DND-41 (cell line): ENCODE measurements around the gene ASPG.

Experiments used
- ATAC-seq: fragments of 200-7000 bp; cut with Tn5 transposase; 3 replicates; pipeline ENCODE4 v1.9.1; 2021; ENCODE audit warnings: low read depth; ENCODE audit not compliant: insufficient read depth
- DNase-seq: peaks from one replicate; pipeline ENCODE4 v3.0.0-alpha.2; 2020
- H2AFZ ChIP-seq: 2 replicates; pipeline ENCODE4 v1.6.0; 2012; ENCODE audit warnings: low read depth, low read length
- H3K27ac ChIP-seq: 2 replicates; pipeline ENCODE4 v1.5.1; 2012; ENCODE audit warnings: low read length, inconsistent platforms
- H3K27me3 ChIP-seq: fragments of 200-600 bp; sonication (generic); 2 replicates; pipeline ENCODE4 v1.6.0; 2012; ENCODE audit warnings: low read length, mild to moderate bottlenecking, inconsistent platforms; ENCODE audit not compliant: insufficient read depth, poor library complexity
- H3K36me3 ChIP-seq: 2 replicates; pipeline ENCODE4 v1.5.1; 2012; ENCODE audit warnings: low read length, inconsistent platforms; ENCODE audit not compliant: insufficient read depth
- H3K4me1 ChIP-seq: 2 replicates; pipeline ENCODE4 v1.5.1; 2012; ENCODE audit warnings: mild to moderate bottlenecking, low read length; ENCODE audit not compliant: insufficient read depth
- H3K4me2 ChIP-seq: 2 replicates; pipeline ENCODE4 v1.6.0; 2012; ENCODE audit warnings: mild to moderate bottlenecking, moderate library complexity, low read length, inconsistent platforms; ENCODE audit not compliant: insufficient read depth
- H3K4me3 ChIP-seq, 2 experiments: fragments of 200-600 bp in 1 of 2; shearing (Covaris generic) in 1 of 2; 2 replicates each; pipeline ENCODE4 v1.5.1; 2012 to 2016; ENCODE audit warnings: inconsistent platforms in 2 of 2, low read length in 2 of 2, mild to moderate bottlenecking in 2 of 2, low read depth in 1 of 2, moderate library complexity in 1 of 2
- H3K79me2 ChIP-seq: 2 replicates; pipeline ENCODE4 v1.6.0; 2012; ENCODE audit warnings: low read length, inconsistent platforms; ENCODE audit not compliant: insufficient read depth
- H3K9ac ChIP-seq: 2 replicates; pipeline ENCODE4 v1.6.0; 2012; ENCODE audit warnings: low read depth, mild to moderate bottlenecking, inconsistent platforms, low read length, moderate library complexity
- H3K9me3 ChIP-seq: 2 replicates; pipeline ENCODE4 v1.5.1; 2012; ENCODE audit warnings: low read length, moderate library complexity, mild to moderate bottlenecking, inconsistent platforms; ENCODE audit not compliant: insufficient read depth, severe bottlenecking
- H4K20me1 ChIP-seq: 2 replicates; pipeline ENCODE4 v1.6.0; 2012; ENCODE audit warnings: low read length; ENCODE audit not compliant: insufficient read depth
- EZH2 ChIP-seq: IDR thresholded peaks from 3 replicates; pipeline ENCODE4 v1.6.1; 2012; ENCODE audit warnings: borderline replicate concordance, low read depth, mild to moderate bottlenecking, moderate library complexity, low read length, inconsistent platforms; ENCODE audit not compliant: severe bottlenecking
- TF ChIP-seq, protein P1 (sequence below): IDR thresholded peaks from 2 replicates; pipeline ENCODE4 v1.5.1; 2012; ENCODE audit warnings: borderline replicate concordance, low read length, moderate library complexity, mild to moderate bottlenecking; ENCODE audit not compliant: poor library complexity, severe bottlenecking; ENCODE audit errors: extremely low read depth

The ASPG gene

DNA sequence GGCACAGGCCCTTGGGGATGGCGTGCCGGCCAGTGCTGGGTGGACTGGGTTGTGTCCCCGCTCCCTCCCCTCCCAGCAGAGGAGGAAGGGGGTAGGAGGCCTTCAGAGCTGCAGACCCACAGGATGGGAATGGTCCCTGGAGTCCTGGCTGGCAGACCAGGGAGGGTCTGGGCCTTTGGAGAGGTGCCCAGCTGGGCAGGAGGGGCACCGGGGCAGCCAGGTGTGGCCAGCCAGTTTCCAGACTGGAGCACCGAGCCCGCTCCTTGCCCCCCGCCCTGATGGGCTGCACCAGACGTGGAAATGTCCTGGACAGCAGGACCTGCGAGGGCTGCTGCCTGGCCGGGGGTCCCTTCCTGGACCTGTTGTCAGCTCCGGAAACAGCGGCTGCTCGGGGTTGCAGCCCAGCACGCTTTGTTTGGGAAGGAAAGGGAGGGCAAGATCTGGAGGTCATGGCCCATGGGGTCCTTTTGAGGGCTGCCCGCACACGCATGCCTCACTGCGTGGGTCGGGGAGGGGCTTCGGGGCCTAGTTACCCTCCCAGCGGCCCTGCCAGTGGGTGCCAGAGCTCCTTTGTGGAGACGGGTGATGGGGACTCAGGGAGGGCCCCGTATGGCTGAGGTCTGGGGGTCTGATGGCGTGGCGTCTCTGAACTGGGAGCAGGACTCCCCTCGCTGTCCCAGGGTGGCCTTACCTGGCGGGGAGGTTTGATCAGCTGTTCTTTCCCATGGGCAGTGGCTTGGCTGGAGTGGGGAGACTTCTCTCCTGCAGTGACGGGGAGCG is 62.0 kb downstream of the ASPG start:
- no peak overlapping the region for H3K4me3 ChIP-seq
- ATAC-seq (no peak), DNase-seq (no peak)
- H4K20me1 ChIP-seq: 0 out of 2 replicates have a peak, but pooled peaks cover 2% of the 10 kb centered on the region
- H2AFZ ChIP-seq: no peak overlapping the region
- no peak overlapping the region for H3K9ac ChIP-seq
- TF ChIP-seq, protein P1, sequence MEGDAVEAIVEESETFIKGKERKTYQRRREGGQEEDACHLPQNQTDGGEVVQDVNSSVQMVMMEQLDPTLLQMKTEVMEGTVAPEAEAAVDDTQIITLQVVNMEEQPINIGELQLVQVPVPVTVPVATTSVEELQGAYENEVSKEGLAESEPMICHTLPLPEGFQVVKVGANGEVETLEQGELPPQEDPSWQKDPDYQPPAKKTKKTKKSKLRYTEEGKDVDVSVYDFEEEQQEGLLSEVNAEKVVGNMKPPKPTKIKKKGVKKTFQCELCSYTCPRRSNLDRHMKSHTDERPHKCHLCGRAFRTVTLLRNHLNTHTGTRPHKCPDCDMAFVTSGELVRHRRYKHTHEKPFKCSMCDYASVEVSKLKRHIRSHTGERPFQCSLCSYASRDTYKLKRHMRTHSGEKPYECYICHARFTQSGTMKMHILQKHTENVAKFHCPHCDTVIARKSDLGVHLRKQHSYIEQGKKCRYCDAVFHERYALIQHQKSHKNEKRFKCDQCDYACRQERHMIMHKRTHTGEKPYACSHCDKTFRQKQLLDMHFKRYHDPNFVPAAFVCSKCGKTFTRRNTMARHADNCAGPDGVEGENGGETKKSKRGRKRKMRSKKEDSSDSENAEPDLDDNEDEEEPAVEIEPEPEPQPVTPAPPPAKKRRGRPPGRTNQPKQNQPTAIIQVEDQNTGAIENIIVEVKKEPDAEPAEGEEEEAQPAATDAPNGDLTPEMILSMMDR: no peak
- no peak for TF ChIP-seq EZH2
- no peaks in the 10 kb centered on the region for H3K4me1 ChIP-seq
- no peak overlapping the region for H3K4me2 ChIP-seq
- H3K27ac ChIP-seq: no peak overlapping the region
- H3K9me3 ChIP-seq: no peaks in the 10 kb centered on the region
- no peaks in the 10 kb centered on the region for H3K79me2 ChIP-seq
- H3K27me3 ChIP-seq: no peaks in the 10 kb centered on the region
- H3K36me3 ChIP-seq: no peaks in the 10 kb centered on the region

DNA sequence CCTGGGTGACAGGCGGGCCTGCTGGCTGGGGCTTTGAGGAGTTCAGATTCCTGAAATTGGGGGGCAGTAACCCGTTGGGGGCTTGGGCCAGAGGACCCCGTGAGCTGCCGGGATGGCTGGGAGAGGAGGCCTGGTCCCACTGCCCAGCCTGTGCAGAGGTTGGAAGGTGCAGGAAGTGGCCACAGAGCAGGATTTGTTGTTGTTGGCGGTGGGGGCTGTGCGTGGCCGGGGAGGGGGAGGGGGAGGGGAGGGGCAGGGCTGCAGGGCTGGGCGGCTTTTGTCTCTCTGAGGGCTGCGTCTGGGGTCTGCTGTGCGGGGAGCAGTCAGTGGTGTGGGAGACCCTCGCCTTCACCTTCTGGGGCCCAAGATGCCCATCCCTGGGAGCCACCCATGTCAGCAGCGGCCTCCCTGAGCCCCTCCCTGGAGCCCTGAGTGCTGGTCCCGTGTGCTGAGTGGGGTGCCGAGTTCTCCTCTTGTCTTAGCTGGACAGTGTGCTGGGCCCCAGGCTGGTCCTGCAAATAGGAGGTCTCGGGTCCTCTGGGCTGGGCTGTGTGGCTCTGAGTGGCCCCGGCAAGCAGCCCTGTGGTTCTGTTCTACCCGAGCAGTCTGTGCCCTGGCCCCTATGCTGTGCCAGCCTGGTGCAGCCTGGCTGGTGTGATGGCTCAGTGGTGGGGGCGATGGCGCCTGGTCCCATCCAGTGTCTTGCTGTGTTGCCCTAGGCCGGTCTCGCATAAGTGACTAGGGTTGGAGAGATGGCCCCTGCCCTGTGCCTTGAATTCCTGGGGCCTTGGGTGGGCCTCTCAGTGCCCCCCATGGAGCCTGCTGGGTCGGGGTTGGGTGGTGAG is 63.2 kb downstream of the ASPG start:
- H3K9me3 ChIP-seq: no peaks in the 10 kb centered on the region
- no peak overlapping the region for H3K4me2 ChIP-seq
- DNase-seq: no peak
- TF ChIP-seq, protein P1: no peak
- TF ChIP-seq EZH2: no peak
- H3K79me2 ChIP-seq: no peaks in the 10 kb centered on the region
- H3K9ac ChIP-seq: no peak overlapping the region
- H3K4me1 ChIP-seq: no peaks in the 10 kb centered on the region
- ATAC-seq: no peak
- no peak overlapping the region for H3K4me3 ChIP-seq
- H4K20me1 ChIP-seq: 0 out of 2 replicates have a peak, but pooled peaks cover 2% of the 10 kb centered on the region
- H3K27me3 ChIP-seq: no peaks in the 10 kb centered on the region
- H2AFZ ChIP-seq: no peak overlapping the region
- no peaks in the 10 kb centered on the region for H3K36me3 ChIP-seq
- H3K27ac ChIP-seq: no peak overlapping the region

DNA sequence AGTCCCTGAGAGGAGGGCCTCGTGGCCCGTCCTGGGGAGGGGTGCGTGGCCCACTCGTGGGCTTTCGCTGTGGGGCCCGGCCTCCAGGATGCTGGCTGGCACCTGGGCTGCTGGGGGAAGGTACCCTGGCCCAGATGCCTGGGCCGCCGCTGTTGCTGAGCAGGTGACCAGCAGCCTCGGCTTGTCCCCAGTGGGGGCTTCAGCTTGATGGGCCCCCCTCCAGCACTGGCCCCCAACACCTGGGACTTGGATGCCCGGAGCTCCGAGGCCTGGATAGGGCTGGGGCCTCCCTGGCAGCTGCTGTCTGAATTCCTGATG is 63.7 kb downstream of the ASPG start:
- Histone ChIP-seq H3K4me3 (no peak overlapping the region), H3K4me1 (no peaks in the 10 kb centered on the region), H3K9ac (no peak overlapping the region), H3K9me3 (no peaks in the 10 kb centered on the region), H3K79me2 (no peaks in the 10 kb centered on the region), H3K4me2 (no peak overlapping the region), H3K27ac (no peak overlapping the region), H4K20me1 (0 out of 2 replicates have a peak, but pooled peaks cover 2% of the 10 kb centered on the region), H2AFZ (no peak overlapping the region), H3K36me3 (no peaks in the 10 kb centered on the region), H3K27me3 (no peaks in the 10 kb centered on the region)
- DNase-seq: no peak
- ATAC-seq: no peak
- TF ChIP-seq, protein P1: no peak
- no peak for TF ChIP-seq EZH2
